IPS-15b (cell line): ENCODE results near the gene SLC6A17.

ENCODE experiments used
- H3K27me3 ChIP-seq: one replicate; pipeline ENCODE4 v1.6.1; 2013; ENCODE audit warnings: low read length; ENCODE audit not compliant: control insufficient read depth, insufficient read depth
- H3K36me3 ChIP-seq: one replicate; pipeline ENCODE4 v1.6.1; 2013; ENCODE audit warnings: low read length; ENCODE audit not compliant: control insufficient read depth, insufficient read depth
- H3K4me1 ChIP-seq: one replicate; pipeline ENCODE4 v1.6.1; 2013; ENCODE audit warnings: mild to moderate bottlenecking, low read length; ENCODE audit not compliant: control insufficient read depth, insufficient read depth
- H3K4me3 ChIP-seq: one replicate; pipeline ENCODE4 v1.5.1; 2013; ENCODE audit warnings: low read depth, low read length
- H3K9ac ChIP-seq: one replicate; pipeline ENCODE4 v1.6.1; 2013; ENCODE audit warnings: low read depth, mild to moderate bottlenecking, low read length
- H3K9me3 ChIP-seq: one replicate; pipeline ENCODE4 v1.6.1; 2013; ENCODE audit warnings: mild to moderate bottlenecking, low read length; ENCODE audit not compliant: control insufficient read depth, insufficient read depth

Gene SLC6A17

DNA sequence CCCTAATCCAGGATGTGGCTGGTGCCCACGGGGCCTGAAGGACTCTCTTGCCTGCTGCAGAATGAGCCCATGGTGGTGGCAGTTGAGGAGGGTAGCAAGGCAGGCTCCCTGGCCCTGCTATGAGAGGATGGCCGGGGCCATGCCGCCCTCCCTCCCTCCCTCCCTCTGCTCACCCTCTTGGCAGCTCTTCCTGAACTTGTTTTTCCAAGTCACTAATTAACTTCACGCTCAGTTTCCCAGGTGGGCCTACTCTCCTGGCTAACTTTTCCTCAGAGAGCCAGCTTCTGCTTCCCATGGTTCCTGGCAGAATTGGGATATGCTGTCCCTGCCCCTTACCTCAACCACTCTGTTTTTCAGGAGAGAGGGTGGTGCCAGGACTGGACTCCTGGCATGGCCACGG is 70.0 kb downstream of the SLC6A17 start:
- H3K27me3 ChIP-seq, result no peaks in the 10 kb centered on the region
- no peak overlapping the region for H3K4me3 ChIP-seq
- no peak overlapping the region for H3K9ac ChIP-seq
- no peaks in the 10 kb centered on the region for H3K4me1 ChIP-seq
- H3K36me3 ChIP-seq, result peaks cover 3% of the 10 kb centered on the region
- H3K9me3 ChIP-seq, result no peaks in the 10 kb centered on the region

DNA sequence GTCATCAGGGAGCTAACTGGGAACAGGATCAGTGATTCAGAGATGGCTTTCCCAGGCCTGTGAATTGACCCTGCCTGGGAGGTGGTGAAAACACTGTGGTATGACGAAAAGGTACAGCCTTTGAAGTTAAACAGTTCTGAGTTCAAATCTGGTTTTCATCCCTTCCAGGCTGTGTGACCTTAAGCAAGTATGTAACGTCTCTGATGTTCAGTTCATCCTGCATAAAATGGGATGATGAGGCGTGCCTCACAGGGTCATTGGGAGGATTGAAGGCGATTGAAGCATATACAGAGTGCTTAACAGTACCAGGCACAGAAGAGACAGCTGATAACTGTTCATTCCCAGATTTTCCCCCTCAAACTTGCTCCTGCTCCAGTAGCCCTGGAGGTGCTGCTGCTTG is 70.8 kb downstream of the SLC6A17 start:
- no peak overlapping the region for H3K4me3 ChIP-seq
- no peak overlapping the region for H3K9ac ChIP-seq
- H3K27me3 ChIP-seq, result no peaks in the 10 kb centered on the region
- no peaks in the 10 kb centered on the region for H3K9me3 ChIP-seq
- H3K36me3 ChIP-seq, result peaks cover 3% of the 10 kb centered on the region
- no peaks in the 10 kb centered on the region for H3K4me1 ChIP-seq

DNA sequence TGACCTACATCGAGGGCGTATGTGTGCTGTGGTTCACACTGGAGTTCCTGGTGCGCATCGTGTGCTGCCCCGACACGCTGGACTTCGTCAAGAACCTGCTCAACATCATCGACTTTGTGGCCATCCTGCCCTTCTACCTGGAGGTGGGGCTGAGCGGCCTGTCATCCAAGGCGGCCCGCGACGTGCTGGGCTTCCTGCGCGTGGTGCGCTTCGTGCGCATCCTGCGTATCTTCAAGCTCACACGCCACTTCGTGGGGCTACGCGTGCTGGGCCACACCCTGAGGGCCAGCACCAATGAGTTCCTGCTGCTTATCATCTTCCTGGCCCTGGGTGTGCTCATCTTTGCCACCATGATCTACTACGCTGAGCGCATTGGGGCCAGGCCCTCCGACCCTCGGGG is 72.8 kb downstream of the SLC6A17 start:
- Histone ChIP-seq H3K9ac (no peak overlapping the region), H3K9me3 (no peaks in the 10 kb centered on the region), H3K4me3 (no peak overlapping the region), H3K27me3 (no peaks in the 10 kb centered on the region), H3K4me1 (no peaks in the 10 kb centered on the region), H3K36me3 (peaks cover 3% of the 10 kb centered on the region)

DNA sequence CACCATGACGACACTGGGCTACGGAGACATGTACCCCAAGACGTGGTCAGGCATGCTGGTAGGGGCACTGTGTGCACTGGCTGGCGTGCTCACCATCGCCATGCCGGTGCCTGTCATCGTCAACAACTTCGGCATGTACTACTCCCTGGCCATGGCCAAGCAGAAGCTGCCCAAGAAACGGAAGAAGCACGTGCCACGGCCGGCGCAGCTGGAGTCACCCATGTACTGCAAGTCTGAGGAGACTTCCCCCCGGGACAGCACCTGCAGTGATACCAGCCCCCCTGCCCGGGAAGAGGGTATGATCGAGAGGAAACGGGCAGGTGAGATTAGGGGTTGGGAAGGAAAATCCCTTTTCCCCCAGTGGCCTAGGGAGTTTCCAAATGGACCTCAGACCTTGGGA is 73.3 kb downstream of the SLC6A17 start:
- H3K36me3 ChIP-seq, result peaks cover 3% of the 10 kb centered on the region
- no peak overlapping the region for H3K4me3 ChIP-seq
- H3K4me1 ChIP-seq, result no peaks in the 10 kb centered on the region
- H3K9ac ChIP-seq, result no peak overlapping the region
- no peaks in the 10 kb centered on the region for H3K9me3 ChIP-seq
- no peaks in the 10 kb centered on the region for H3K27me3 ChIP-seq

- Histone ChIP-seq H3K4me3 (no peak overlapping the region), H3K4me1 (no peaks in the 10 kb centered on the region), H3K9me3 (no peaks in the 10 kb centered on the region), H3K36me3 (peaks cover 7% of the 10 kb centered on the region), H3K9ac (no peak overlapping the region), H3K27me3 (no peaks in the 10 kb centered on the region)
Measured at GRCh38 chr1:110224240-110224995, 74.1 kb downstream of the SLC6A17 start.

GRCh38 chr1:110225212-110225611 is 74.9 kb downstream of the SLC6A17 start:
- H3K9me3 ChIP-seq, result no peaks in the 10 kb centered on the region
- H3K27me3 ChIP-seq, result no peaks in the 10 kb centered on the region
- H3K36me3 ChIP-seq, result peaks cover 7% of the 10 kb centered on the region

GRCh38 chr1:110225756-110226404 is 75.6 kb downstream of the SLC6A17 start:
- H3K4me1 ChIP-seq, result no peaks in the 10 kb centered on the region
- no peaks in the 10 kb centered on the region for H3K9me3 ChIP-seq
- no peak overlapping the region for H3K9ac ChIP-seq
- peaks cover 12% of the 10 kb centered on the region for H3K36me3 ChIP-seq
- no peak overlapping the region for H3K4me3 ChIP-seq
- H3K27me3 ChIP-seq, result no peaks in the 10 kb centered on the region

More at GRCh38 chr1:110225212-110225611, 74.9 kb downstream of the SLC6A17 start:
- Histone ChIP-seq H3K9ac (no peak overlapping the region), H3K4me1 (no peaks in the 10 kb centered on the region), H3K4me3 (no peak overlapping the region)

DNA sequence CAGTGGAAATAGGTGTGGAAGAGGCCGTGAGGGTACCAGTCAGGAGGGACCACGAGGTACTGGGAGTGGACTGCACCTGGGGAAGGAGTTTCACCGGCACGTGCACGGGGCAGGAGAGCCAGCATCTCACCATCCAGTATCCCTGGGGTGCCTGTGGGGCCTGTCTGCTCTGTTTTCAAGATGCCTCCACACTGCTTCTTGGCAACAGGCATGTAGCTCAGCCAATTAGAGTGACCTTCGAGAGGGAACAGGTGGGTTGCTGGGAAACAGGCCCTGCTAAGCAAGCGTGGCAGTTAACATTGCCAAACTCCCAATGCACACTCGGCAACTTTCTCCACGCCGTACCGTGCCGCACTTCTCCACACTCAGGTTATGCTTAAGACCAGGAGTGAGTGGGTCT is 77.5 kb downstream of the SLC6A17 start:
- Histone ChIP-seq H3K36me3 (peaks cover 15% of the 10 kb centered on the region), H3K9ac (no peak overlapping the region), H3K4me3 (no peak overlapping the region), H3K27me3 (no peaks in the 10 kb centered on the region), H3K4me1 (no peaks in the 10 kb centered on the region), H3K9me3 (no peaks in the 10 kb centered on the region)

GRCh38 chr1:110228381-110228780 is 78.1 kb downstream of the SLC6A17 start:
- Histone ChIP-seq H3K4me3 (no peak overlapping the region), H3K36me3 (peaks cover 15% of the 10 kb centered on the region), H3K27me3 (no peaks in the 10 kb centered on the region), H3K4me1 (no peaks in the 10 kb centered on the region), H3K9ac (no peak overlapping the region), H3K9me3 (no peaks in the 10 kb centered on the region)

DNA sequence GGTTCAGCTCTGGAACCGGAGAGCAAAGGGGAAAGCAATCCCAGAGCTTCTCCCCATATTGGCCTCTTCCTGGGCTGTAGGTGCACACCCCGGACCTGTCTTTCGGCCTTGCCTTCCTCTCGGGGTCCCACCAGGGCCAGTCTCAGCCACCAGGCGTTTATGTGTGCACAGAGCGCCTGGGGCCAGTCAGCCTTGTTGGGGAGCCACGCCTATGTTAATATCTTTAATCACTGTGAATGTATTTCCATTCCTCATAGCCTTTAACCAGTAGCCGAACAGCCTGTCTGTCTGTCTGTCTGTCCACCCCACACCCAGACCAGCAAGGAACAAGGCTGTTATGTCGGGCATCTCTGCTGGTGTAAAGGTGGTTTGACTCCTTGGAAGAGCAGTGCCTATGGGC is 78.6 kb downstream of the SLC6A17 start:
- Histone ChIP-seq H3K9me3 (no peaks in the 10 kb centered on the region), H3K9ac (no peak overlapping the region), H3K36me3 (peaks cover 15% of the 10 kb centered on the region), H3K27me3 (no peaks in the 10 kb centered on the region), H3K4me3 (no peak overlapping the region), H3K4me1 (no peaks in the 10 kb centered on the region)

GRCh38 chr1:110229348-110230001 is 79.2 kb downstream of the SLC6A17 start:
- Histone ChIP-seq H3K9ac (no peak overlapping the region), H3K9me3 (no peaks in the 10 kb centered on the region), H3K4me3 (no peak overlapping the region), H3K4me1 (no peaks in the 10 kb centered on the region), H3K27me3 (no peaks in the 10 kb centered on the region), H3K36me3 (peaks cover 15% of the 10 kb centered on the region)
